HepG2 (cell line): Measurements from ENCODE around the gene HEPACAM. TPM values are rescaled to one million over a fixed set of nuclear protein-coding genes. Genes with fewer than 3 reads are reported as not detected.

Experiments used
- ATAC-seq: fragments of 200-7000 bp; cut with Tn5 transposase; 3 replicates; pipeline ENCODE4 v1.9.1; 2020; ENCODE audit warnings: mild to moderate bottlenecking, moderate library complexity
- BruUV-seq: library from RNA; stranded (reverse); fragments of 400-500 nt; replicated peaks from 2 replicates; lab custom pipeline; 2021; lab: Mats Ljungman, UMichigan
- CTCF ChIA-PET: fragments of 300-600 bp; formaldehyde crosslinking; extraction: SDS; loops from one replicate; lab custom pipeline; 2021; ENCODE audit warnings: low total read pairs, inconsistent platforms, low intra/inter-chr PET ratio; lab: Yijun Ruan, JAX
- POLR2A ChIA-PET: fragments of 350-600 bp; sonication (Branson Sonifier 250); formaldehyde crosslinking; loops from one replicate; lab custom pipeline; 2020; ENCODE audit warnings: antibody characterized with exemption, inconsistent platforms; lab: Yijun Ruan, JAX
- DNase-seq: peaks from one replicate; pipeline ENCODE4 v3.0.0-alpha.2; 2015; ENCODE audit warnings: low spot score
- FAIRE-seq: peaks from 3 replicates; lab custom pipeline; 2011; peaks lifted over from hg19 to GRCh38; lab: Jason Lieb, UNC
- H2AFZ ChIP-seq: one replicate; pipeline ENCODE4 v1.6.1; 2011; ENCODE audit warnings: low read length, inconsistent platforms
- H3K27ac ChIP-seq: fragments of 300-600 bp; 3 replicates; pipeline ENCODE4 v1.8.0; 2011; ENCODE audit warnings: mixed run types, mild to moderate bottlenecking, mixed read lengths, low read length, inconsistent platforms; ENCODE audit not compliant: insufficient read depth; ENCODE audit errors: extremely low read length
- H3K27me3 ChIP-seq, 2 experiments: fragments of 200-600 bp in 1 of 2; 2 replicates in 1 of 2; 3 replicates in 1 of 2; pipeline versions ENCODE4 v1.6.0 to v1.8.0; 2011; ENCODE audit warnings: low read length in 2 of 2, mild to moderate bottlenecking in 2 of 2, moderate library complexity in 2 of 2, inconsistent platforms in 1 of 2; ENCODE audit not compliant: insufficient read depth in 2 of 2, control insufficient read depth in 1 of 2
- H3K36me3 ChIP-seq, 2 experiments: fragments of 200-600 bp in 1 of 2; replicated peaks in 1 of 2; 2 replicates in 1 of 2; 3 replicates in 1 of 2; pipeline versions ENCODE4 v1.5.1 to v1.8.0; 2011; ENCODE audit warnings: low read length in 2 of 2, inconsistent platforms in 1 of 2; ENCODE audit not compliant: insufficient read depth in 2 of 2, control insufficient read depth in 1 of 2
- H3K4me1 ChIP-seq: 2 replicates; pipeline ENCODE4 v1.5.1; 2012; ENCODE audit warnings: low read length, inconsistent platforms; ENCODE audit not compliant: insufficient read depth
- H3K4me2 ChIP-seq: 2 replicates; pipeline ENCODE4 v1.6.0; 2011; ENCODE audit warnings: low read depth, low read length, inconsistent platforms
- H3K4me3 ChIP-seq, 3 experiments: fragments of 200-600 bp in 1 of 3; sonication (generic), shearing (Covaris generic) in 1 of 3; replicated peaks in 1 of 3; 2 replicates each; pipeline ENCODE4 v1.5.1; 2011 to 2016; ENCODE audit warnings: low read length in 3 of 3, inconsistent platforms in 2 of 3, low read depth in 2 of 3, mild to moderate bottlenecking in 2 of 3, control low read depth in 1 of 3, mixed read lengths in 1 of 3; ENCODE audit not compliant: insufficient read depth in 1 of 3
- H3K79me2 ChIP-seq: one replicate; pipeline ENCODE4 v1.6.1; 2011; ENCODE audit warnings: low read length, inconsistent platforms; ENCODE audit not compliant: insufficient read depth
- H3K9ac ChIP-seq: 2 replicates; pipeline ENCODE4 v1.6.0; 2011; ENCODE audit warnings: mild to moderate bottlenecking, low read depth, low read length, inconsistent platforms; ENCODE audit not compliant: insufficient read depth
- H3K9me3 ChIP-seq: 2 replicates; pipeline ENCODE4 v1.5.1; 2012; ENCODE audit warnings: mild to moderate bottlenecking, low read length
- H4K20me1 ChIP-seq: 2 replicates; pipeline ENCODE4 v1.6.0; 2011; ENCODE audit warnings: inconsistent platforms, mild to moderate bottlenecking, low read length, moderate library complexity; ENCODE audit not compliant: insufficient read depth
- ASH2L ChIP-seq: fragments of 300-600, 200-600 bp; sonication (generic); IDR thresholded peaks from 2 replicates; pipeline ENCODE4 v1.7.0; 2017; ENCODE audit warnings: low read depth, mild to moderate bottlenecking, moderate library complexity, mixed read lengths, low read length; ENCODE audit not compliant: insufficient read length
- HDAC2 ChIP-seq: sonication (generic); formaldehyde crosslinking; IDR thresholded peaks from 2 replicates; pipeline ENCODE4 v1.4.0; 2020; ENCODE audit warnings: missing genetic modification reagents
- NFYC ChIP-seq: IDR thresholded peaks from 2 replicates; pipeline ENCODE4 v1.6.1; 2016; ENCODE audit warnings: missing genetic modification reagents, missing compliant biosample characterization
- NR2C2 ChIP-seq: sonication (generic); formaldehyde crosslinking; IDR thresholded peaks from 2 replicates; pipeline ENCODE4 v1.4.0; 2020; ENCODE audit warnings: missing genetic modification reagents, mild to moderate bottlenecking, moderate library complexity, borderline replicate concordance
- PHF8 ChIP-seq: sonication (generic); formaldehyde crosslinking; IDR thresholded peaks from 2 replicates; pipeline ENCODE4 v1.5.0; 2020; ENCODE audit warnings: missing genetic modification reagents
- SOX6 ChIP-seq, 2 experiments: fragments of 450-650 bp in 1 of 2; sonication (generic) in 1 of 2; formaldehyde crosslinking in 1 of 2; IDR thresholded peaks; 2 replicates each; pipeline versions ENCODE4 v1.4.0 to v1.6.1; 2017 to 2020; ENCODE audit warnings: antibody characterized with exemption in 1 of 2, mild to moderate bottlenecking in 1 of 2, missing genetic modification reagents in 1 of 2
- ZC3H13 ChIP-seq: sonication (generic); formaldehyde crosslinking; IDR thresholded peaks from 2 replicates; pipeline ENCODE4 v1.8.1; 2023; ENCODE audit warnings: mild to moderate bottlenecking, missing genetic modification reagents, moderate library complexity
- ZNF281 ChIP-seq: sonication (generic); formaldehyde crosslinking; IDR thresholded peaks from 2 replicates; pipeline ENCODE4 v1.4.0; 2020; ENCODE audit warnings: missing genetic modification reagents, borderline replicate concordance
- ZNF33B ChIP-seq: sonication (generic); formaldehyde crosslinking; IDR thresholded peaks from 2 replicates; pipeline ENCODE4 v1.5.1; 2020; ENCODE audit warnings: mild to moderate bottlenecking, missing genetic modification reagents
- ZNF543 ChIP-seq: sonication (generic); formaldehyde crosslinking; IDR thresholded peaks from 2 replicates; pipeline ENCODE4 v1.4.0; 2020; ENCODE audit warnings: mild to moderate bottlenecking, missing genetic modification reagents
- ZNF646 ChIP-seq: sonication (generic); formaldehyde crosslinking; IDR thresholded peaks from 2 replicates; pipeline ENCODE4 v1.9.0; 2021; ENCODE audit warnings: mild to moderate bottlenecking, missing genetic modification reagents
- WGBS: methylation state at CpG from one replicate; pipeline ENCODE4 v1.1.6; 2017; ENCODE audit warnings: low lambda C conversion rate; 5-methylcytosine and 5-hydroxymethylcytosine counted together
- in situ Hi-C: cut with HindIII; loops from 2 replicates; pipeline ENCODE4 v1.10.0; 2017; ENCODE audit warnings: low pct_unique_long_range_greater_than_20kb; ENCODE audit not compliant: extremely low pct_ligation_motif_present
- intact Hi-C: fragments of 100-400 bp; cut with micrococcal nuclease; formaldehyde crosslinking; loops from one replicate; pipeline ENCODE4 v1.10.0; 2022; ENCODE audit not compliant: unreplicated experiment
- polyA plus RNA-seq, 8 experiments: library from polyadenylated mRNA; depleted of rRNA in 3 of 8; stranded (reverse) in 7 of 8; unstranded in 1 of 8; fragments of >200 nt; fragmentation: Illumina TruSeq in 4 of 8; extraction: Trizol in 4 of 8; gene quantifications; 2 replicates each; pipeline versions ENCODE4 v1.2.1 to v1.2.3, GENCODE V29; 2011 to 2016; ENCODE audit warnings: low read depth in 4 of 8, missing spikeins in 1 of 8, mixed read lengths in 1 of 8; ENCODE audit not compliant: insufficient read depth in 1 of 8
- total RNA-seq, 5 experiments: library from RNA; depleted of rRNA; stranded (reverse); fragments of >200 nt; fragmentation: Illumina TruSeq; extraction: Trizol; gene quantifications; 2 replicates each; pipeline ENCODE4 v1.2.3, GENCODE V29; 2016; ENCODE audit warnings: low read depth in 1 of 5
- TF ChIP-seq, protein P1 (sequence below): sonication (generic); formaldehyde crosslinking; IDR thresholded peaks from 2 replicates; pipeline ENCODE4 v1.4.0; 2020; ENCODE audit warnings: low read depth, mild to moderate bottlenecking, missing genetic modification reagents

HEPACAM gene
- total and polyA plus RNA-seq, 2 of the 13 experiments (the other 11 are each of a cell fraction or from before 2014, with no cell fraction given) = 66.9 to 121 TPM

DNA sequence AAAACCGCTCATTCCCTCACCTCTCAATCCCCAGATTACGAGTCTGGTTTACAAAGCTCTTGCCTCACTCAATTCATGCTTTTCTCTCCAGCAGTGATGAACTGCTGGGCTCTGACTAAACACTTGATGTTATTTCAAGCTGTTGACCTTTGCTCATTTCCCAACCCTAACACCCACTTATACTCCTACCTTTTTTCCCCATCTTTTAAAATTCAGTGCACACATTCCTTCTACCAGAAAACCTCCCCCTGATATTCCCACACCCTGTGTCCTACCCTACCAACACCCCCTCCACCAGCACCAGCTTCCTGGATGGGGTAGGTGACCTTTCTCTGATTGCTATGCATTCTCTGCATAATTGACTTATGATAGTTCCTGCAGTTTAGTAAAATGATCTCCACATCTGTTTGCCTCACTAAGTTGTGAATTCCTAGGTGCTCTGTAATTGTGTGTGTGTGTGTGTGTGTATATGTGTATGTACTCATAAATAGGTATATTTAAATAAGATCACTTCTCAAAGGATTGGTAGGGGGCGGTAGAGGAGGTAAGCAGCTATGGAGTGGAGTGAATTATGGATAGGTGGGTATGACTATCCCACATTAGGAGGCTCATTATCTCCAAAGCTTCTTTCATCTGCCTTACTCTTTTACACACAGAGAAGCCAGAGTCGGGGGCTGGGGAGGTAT lies 842 bp downstream of the HEPACAM start:
- Histone ChIP-seq H3K4me2 (peak overlapping the region; percentile 98), H3K27me3 (no peaks in the 10 kb centered on the region; a peak in 1 of 5 replicates), H3K4me1 (peaks cover 87% of the 10 kb centered on the region), H3K79me2 (peaks cover 67% of the 10 kb centered on the region), H2AFZ (peak overlapping the region; percentile 17), H3K36me3 (no peaks in the 10 kb centered on the region; a peak in 2 of 5 replicates), H4K20me1 (no peaks in the 10 kb centered on the region), H3K9me3 (no peaks in the 10 kb centered on the region), H3K4me3 (peak overlapping the region; percentile 69 to 84 (median 83)), H3K9ac (peak overlapping the region; percentile 94), H3K27ac (peak overlapping the region; percentile 90)
- DNase-seq = peak; percentile 78
- TSS peak; percentile 53 for BruUV-seq
- peak; percentile 63 for ATAC-seq
- peak; percentile 60 for FAIRE-seq
- intact Hi-C loops (loop anchor here (2.0 to 5.0 kb wide), 3 partner anchors 33 to 313 kb away; partner anchors contain the start of gene TBRG1), in situ Hi-C loops (no loop called here)
- ChIA-PET CTCF (no interaction called here), POLR2A (interaction anchor here (1.0 to 5.8 kb wide), 7 partner anchors 9 to 312 kb away, joined by 3 to 61 read pairs (median 6); partner anchors contain the start of genes CCDC15, TBRG1 and TMEM218)
- WGBS = 5% methylated on average over 4 of the region's 4 CpGs
- TF ChIP-seq, protein P1, sequence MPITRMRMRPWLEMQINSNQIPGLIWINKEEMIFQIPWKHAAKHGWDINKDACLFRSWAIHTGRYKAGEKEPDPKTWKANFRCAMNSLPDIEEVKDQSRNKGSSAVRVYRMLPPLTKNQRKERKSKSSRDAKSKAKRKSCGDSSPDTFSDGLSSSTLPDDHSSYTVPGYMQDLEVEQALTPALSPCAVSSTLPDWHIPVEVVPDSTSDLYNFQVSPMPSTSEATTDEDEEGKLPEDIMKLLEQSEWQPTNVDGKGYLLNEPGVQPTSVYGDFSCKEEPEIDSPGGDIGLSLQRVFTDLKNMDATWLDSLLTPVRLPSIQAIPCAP = no peak
- TF ChIP-seq ZNF33B = no peak
- TF ChIP-seq NR2C2 = 0 out of 2 replicates have a peak, but pooled peaks have one; percentile 23
- TF ChIP-seq NFYC (CRISPR knock-in tag) = 0 out of 2 replicates have a peak, but pooled peaks have one; percentile 8
- peak; percentile 5; the same call in 1 of the 2 replicates for TF ChIP-seq ZNF646 (CRISPR knock-in tag)
- 0 out of 2 replicates have a peak, but pooled peaks have one; percentile 5 for TF ChIP-seq ZNF281
- TF ChIP-seq ZNF543 (CRISPR knock-in tag) = 0 out of 2 replicates have a peak, but pooled peaks have one; percentile 4
- no peak for TF ChIP-seq ZC3H13 (CRISPR knock-in tag)
- peak; percentile 49 for TF ChIP-seq ASH2L
- TF ChIP-seq HDAC2 (CRISPR knock-in tag) = 0 out of 2 replicates have a peak, but pooled peaks have one; percentile 34
- no peak for TF ChIP-seq SOX6 (IDR thresholded peaks at IDR 0.05)
- TF ChIP-seq SOX6 (CRISPR knock-in tag; IDR thresholded peaks at IDR 0.05) = 0 out of 2 replicates have a peak, but pooled peaks have one; percentile 29
- 0 out of 2 replicates have a peak, but pooled peaks have one; percentile 21 for TF ChIP-seq PHF8
